Choroid plexus epithelial cell (primary cell): ENCODE measurements around the gene ACOX3.

Experiments used
- DNase-seq: peaks from one replicate; pipeline ENCODE4 v3.0.0-alpha.2; 2010; ENCODE audit warnings: low read depth
- H3K4me3 ChIP-seq: 2 replicates; pipeline ENCODE4 v1.5.1; 2011; ENCODE audit warnings: low read depth, mild to moderate bottlenecking, control low read depth, low read length, moderate library complexity
- TF ChIP-seq, protein P1 (sequence below): conservative IDR thresholded peaks from 2 replicates; pipeline ENCODE4 v1.5.1; 2011; ENCODE audit warnings: low read depth, mild to moderate bottlenecking, control low read depth, inconsistent platforms, low read length, moderate library complexity

ACOX3 gene

DNA sequence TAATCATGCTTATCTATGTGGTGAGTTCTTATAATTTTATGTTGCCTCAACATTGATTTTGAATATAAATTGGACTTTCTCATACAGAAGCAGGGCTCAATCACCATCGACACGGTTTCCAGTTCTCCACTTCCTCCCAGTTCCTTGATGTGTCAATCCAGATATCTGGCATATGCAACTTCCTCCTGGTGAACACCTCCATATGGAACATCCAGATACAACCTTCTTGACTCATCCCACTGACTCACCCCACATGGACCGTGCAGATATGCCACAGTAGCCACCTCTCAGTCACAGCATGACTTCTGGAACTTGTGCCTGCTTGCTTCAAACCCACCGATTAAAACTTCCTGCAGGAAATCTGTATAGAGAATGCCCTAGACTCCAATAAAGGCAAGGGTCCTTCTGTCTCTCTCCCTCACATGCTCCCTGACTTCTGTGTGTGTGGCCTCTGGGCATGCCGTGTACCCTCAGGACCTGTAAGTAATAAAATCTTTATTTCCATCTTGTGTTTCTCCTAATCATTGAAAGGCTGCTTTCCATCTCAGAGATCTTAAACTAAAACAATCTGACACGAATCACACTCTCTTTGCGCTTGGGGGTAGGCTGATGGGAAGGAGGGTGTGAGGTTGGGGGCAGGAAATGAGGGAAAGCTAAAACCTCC lies 104.0 kb downstream of the ACOX3 start:
- no peak overlapping the region for H3K4me3 ChIP-seq
- peak; percentile 22 for DNase-seq
- TF ChIP-seq, protein P1, sequence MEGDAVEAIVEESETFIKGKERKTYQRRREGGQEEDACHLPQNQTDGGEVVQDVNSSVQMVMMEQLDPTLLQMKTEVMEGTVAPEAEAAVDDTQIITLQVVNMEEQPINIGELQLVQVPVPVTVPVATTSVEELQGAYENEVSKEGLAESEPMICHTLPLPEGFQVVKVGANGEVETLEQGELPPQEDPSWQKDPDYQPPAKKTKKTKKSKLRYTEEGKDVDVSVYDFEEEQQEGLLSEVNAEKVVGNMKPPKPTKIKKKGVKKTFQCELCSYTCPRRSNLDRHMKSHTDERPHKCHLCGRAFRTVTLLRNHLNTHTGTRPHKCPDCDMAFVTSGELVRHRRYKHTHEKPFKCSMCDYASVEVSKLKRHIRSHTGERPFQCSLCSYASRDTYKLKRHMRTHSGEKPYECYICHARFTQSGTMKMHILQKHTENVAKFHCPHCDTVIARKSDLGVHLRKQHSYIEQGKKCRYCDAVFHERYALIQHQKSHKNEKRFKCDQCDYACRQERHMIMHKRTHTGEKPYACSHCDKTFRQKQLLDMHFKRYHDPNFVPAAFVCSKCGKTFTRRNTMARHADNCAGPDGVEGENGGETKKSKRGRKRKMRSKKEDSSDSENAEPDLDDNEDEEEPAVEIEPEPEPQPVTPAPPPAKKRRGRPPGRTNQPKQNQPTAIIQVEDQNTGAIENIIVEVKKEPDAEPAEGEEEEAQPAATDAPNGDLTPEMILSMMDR: no peak

DNA sequence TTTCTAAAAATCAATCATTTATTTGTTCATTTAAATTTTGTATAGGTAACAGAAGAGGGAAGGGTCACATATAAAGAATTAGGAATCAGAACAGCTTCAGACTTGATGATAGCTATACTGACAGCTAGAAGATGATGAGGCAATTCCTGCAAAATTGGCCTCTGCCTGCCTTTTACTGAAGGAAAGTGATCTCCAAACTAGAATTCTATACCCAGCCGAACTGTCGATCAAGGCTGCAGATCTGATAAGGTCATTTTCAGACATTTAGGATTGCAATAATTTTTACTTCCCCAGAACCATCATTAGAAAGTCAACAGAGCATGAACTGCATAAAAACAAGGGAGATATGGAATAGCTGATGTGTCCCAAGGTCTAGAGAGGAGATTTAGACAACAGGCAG lies 104.7 kb downstream of the ACOX3 start:
- TF ChIP-seq, protein P1: no peak
- H3K4me3 ChIP-seq: no peak overlapping the region

DNA sequence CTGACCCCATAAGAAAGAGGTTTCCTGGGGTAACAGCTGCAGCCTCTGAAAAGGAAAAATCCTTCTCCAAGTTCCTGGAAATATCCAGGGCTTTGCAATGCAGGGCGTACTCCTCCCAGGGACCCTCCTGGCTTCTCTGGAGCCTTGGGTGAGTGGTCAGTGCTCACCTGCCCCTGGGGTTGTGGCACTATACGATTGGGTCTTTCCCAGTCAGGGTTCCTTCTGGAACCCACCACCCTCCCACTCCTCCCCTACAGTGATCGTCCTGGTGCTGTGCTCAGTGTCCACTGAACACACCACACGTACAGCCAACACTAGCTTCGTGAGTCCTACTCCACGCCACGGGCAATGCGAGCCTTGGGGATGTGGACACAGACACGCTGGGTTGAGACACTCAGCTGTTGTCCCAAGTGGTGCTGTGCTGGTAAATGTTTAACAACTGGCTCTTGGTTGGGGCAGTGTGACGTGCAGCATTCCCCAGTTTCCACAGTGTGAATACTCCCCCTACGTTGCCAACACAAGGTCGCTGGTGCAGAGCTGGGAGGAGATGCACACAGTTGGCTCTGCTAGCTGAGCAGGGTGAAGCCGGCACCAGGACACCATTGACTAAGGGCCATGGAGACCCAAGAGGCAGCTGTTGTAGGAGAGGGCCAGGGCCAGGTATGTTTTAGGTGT lies 105.6 kb downstream of the ACOX3 start:
- TF ChIP-seq, protein P1: no peak
- H3K4me3 ChIP-seq: no peak overlapping the region
- no peak for DNase-seq

More for the DNA sequence above, 104.7 kb downstream of the ACOX3 start:
- DNase-seq: no peak

DNA sequence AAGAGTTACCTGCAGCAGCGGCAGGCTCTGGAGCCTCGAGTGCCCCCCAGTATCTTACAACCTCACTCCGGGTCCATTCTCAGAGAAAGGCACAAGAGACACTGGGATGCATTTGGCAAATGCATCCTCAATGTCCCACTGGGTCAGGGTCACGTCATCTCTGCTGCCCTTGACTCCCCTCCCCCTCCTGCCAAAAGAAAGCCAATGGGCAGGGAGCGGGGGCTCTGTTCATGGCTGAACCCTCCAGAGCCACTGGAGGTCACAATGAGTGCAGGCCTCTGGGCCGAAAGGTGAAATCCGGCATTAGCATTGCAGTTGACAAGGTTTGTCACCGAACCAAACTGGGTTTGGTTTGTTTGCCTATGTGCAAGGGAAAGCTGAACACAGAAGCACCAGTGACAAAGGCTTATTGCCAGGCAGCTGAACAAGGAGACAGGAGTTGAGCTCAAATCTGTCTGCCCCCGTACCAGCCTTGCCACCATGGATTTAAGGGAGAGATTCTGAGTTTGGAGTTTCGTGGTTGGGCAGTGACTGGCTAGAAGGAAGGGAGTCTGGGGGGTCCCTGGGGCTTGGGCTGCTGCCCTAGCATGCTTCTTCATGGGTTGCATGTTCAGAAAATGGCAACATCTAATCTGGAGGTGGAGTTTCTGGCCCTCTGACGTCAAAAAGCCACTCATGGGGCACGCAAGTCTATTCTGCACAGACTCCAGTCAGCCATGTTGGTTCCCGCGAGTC lies 106.6 kb downstream of the ACOX3 start:
- no peak for DNase-seq
- TF ChIP-seq, protein P1: no peak
- no peak overlapping the region for H3K4me3 ChIP-seq

DNA sequence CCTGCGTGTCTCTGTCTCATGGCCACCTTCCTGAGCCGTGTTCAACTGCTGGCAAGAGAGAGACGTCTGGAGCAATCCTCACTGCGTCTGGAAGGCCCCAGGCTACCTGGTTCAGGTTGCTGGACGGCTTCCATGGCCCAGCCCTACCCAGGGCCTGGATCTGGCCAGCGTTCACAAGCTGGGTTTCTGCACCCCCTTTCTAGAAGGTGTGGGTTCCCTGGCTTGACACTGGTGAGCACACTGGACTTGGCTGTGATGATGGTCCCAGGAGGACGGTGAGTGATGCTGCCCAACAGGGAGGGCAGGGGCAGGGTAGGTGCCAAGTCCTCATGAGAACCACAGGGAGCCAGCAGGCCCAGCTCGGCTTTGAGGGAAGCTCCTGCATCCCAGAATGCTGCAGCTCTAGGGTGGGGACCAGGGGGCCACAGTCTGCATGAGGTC lies 107.6 kb downstream of the ACOX3 start:
- DNase-seq: no peak

DNA sequence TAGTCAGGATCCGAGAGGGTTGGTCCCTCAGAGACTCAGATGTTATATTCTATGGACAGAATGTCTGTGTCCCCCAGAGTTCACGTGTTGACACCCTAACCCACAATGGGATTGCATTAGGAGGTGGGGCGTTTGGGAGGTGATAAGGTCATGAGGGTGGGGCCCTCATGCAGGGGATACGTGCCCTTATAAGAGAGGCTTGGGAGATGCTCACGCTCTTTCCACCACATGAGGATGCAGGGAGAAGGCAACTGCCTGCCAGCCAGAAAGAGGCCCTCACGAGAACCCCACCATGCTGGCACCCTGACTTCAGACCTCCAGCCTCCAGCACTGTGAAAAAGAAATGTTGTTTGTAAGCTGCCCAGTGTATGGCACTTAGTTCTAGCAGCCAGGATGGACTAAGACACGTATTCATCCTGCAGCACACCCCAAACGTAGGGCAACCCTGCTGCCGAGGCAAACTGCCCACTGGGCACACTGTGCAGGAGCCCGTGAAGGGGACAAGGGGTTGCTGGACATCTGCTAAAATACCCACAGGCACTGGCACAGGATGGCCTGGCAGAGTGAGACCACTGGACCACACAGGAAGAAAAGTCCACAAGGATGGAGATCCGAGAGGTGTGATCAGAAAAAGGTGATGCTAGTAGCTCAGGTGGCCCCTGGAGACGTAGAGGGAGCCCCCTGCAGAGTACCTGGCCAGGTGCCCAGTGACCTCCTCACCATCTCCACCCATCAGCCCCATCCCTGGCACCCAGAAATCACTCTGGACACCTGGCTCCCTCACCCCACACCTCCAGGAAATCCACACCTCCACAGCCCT lies 108.3 kb downstream of the ACOX3 start:
- DNase-seq: no peak
- no peak overlapping the region for H3K4me3 ChIP-seq
- TF ChIP-seq, protein P1: no peak

More for the DNA sequence above, 107.6 kb downstream of the ACOX3 start:
- TF ChIP-seq, protein P1: no peak
- no peak overlapping the region for H3K4me3 ChIP-seq
